Lower leg skin (tissue), 3 donors: Measurements from ENCODE around the gene BEND2.

Experiments used
- POLR2A ChIP-seq, 2 donors: fragments of 450-650 bp; IDR thresholded peaks; one replicate each; pipeline ENCODE4 v1.6.1; 2016 to 2017; ENCODE audit warnings: antibody characterized with exemption in 2 of 2, mild to moderate bottlenecking in 1 of 2, moderate library complexity in 1 of 2
- TF ChIP-seq, protein P1 (sequence below), 3 donors: fragments of 450-650 bp; IDR thresholded peaks; one replicate each; pipeline ENCODE4 v1.5.1; 2016; ENCODE audit warnings: antibody characterized with exemption in 3 of 3, mild to moderate bottlenecking in 3 of 3, moderate library complexity in 2 of 3

DNA sequence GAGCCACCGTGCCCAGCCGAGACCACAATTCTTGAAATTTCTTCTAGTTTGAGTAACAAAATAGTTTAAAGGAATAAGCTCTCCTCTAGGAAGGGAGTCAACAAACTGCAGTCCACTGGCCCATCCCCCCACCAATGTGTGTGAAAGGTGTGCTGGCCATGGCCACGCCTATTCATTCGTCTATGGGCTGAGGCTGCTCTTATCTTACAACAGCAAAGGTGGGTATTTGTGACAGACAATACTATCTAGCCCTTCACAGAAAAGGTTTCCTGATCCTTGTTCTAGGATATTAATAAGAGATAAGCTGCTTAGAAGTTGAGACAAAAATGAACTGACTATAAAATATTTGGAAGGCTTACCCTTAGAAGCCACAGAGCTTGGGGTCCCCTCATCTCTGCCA, 41.2 kb downstream of the BEND2 start:
- TF ChIP-seq, protein P1, sequence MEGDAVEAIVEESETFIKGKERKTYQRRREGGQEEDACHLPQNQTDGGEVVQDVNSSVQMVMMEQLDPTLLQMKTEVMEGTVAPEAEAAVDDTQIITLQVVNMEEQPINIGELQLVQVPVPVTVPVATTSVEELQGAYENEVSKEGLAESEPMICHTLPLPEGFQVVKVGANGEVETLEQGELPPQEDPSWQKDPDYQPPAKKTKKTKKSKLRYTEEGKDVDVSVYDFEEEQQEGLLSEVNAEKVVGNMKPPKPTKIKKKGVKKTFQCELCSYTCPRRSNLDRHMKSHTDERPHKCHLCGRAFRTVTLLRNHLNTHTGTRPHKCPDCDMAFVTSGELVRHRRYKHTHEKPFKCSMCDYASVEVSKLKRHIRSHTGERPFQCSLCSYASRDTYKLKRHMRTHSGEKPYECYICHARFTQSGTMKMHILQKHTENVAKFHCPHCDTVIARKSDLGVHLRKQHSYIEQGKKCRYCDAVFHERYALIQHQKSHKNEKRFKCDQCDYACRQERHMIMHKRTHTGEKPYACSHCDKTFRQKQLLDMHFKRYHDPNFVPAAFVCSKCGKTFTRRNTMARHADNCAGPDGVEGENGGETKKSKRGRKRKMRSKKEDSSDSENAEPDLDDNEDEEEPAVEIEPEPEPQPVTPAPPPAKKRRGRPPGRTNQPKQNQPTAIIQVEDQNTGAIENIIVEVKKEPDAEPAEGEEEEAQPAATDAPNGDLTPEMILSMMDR (IDR thresholded peaks at IDR 0.05), result no peak
- TF ChIP-seq POLR2A (IDR thresholded peaks at IDR 0.05), result no peak
